Measurements from ENCODE around the gene C11orf68.

C11orf68 gene

DNA sequence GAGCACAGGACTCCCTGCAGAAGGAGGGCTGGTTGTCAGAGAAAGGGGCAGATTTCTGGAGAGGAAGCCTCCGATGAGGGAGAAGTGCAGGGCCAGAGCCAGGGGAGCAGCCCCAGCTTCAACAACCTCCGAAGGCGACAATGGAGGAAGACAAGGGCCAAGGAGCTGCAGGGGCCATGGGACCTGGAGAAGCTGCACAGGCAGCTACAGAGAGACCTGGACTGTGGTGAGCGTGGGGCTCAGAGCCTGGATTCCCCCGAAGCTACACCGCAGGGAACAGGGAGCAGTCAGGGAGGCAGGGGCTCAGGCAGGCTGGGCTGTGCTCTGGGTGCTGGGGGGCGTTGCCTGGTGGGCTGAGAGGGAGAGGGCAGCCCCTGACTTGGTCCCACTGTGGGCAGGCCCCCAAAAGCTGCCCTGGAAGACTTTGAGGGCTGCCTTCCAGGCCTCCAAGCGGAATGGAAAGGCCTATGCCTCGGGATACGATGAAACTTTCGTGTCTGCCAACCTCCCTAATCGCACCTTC, 28.8 kb upstream of the C11orf68 start:
- no peak overlapping the region for H3K4me3 ChIP-seq (replicated peaks; ENCODE audit: low read depth, low read length)
- DNase-seq (ENCODE audit: low read depth), result no peak
- TF ChIP-seq, protein P1, sequence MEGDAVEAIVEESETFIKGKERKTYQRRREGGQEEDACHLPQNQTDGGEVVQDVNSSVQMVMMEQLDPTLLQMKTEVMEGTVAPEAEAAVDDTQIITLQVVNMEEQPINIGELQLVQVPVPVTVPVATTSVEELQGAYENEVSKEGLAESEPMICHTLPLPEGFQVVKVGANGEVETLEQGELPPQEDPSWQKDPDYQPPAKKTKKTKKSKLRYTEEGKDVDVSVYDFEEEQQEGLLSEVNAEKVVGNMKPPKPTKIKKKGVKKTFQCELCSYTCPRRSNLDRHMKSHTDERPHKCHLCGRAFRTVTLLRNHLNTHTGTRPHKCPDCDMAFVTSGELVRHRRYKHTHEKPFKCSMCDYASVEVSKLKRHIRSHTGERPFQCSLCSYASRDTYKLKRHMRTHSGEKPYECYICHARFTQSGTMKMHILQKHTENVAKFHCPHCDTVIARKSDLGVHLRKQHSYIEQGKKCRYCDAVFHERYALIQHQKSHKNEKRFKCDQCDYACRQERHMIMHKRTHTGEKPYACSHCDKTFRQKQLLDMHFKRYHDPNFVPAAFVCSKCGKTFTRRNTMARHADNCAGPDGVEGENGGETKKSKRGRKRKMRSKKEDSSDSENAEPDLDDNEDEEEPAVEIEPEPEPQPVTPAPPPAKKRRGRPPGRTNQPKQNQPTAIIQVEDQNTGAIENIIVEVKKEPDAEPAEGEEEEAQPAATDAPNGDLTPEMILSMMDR (IDR thresholded peaks at IDR 0.05; ENCODE audit: low read length, missing control alignments), result no peak

GRCh38 chr11:65947133-65947532, 28.3 kb upstream of the C11orf68 start:
- DNase-seq (ENCODE audit: low read depth), result no peak
- no peak overlapping the region for H3K4me3 ChIP-seq (replicated peaks; ENCODE audit: low read depth, low read length)
- TF ChIP-seq, protein P1 (IDR thresholded peaks at IDR 0.05; ENCODE audit: low read length, missing control alignments), result no peak

DNA sequence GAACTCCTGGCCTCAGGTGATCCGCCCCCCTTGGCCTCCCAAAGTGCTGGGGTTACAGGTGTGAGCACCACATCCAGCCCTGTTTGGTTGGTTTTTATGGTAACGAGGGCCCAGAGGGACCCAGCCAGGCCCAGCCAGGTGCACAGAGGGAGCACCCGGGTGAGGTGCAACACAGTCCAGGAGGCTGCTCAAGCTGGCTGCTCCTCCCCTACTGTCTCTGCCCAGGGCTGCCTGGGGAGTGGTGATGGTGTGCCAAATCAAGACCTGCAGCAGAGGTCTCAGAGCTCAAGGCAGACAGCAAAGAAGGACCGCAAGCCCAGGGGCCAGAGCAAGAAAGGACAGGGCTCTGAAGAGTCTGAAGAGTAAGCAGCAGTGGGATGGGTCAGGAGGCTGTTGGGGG, 27.8 kb upstream of the C11orf68 start:
- TF ChIP-seq, protein P1 (IDR thresholded peaks at IDR 0.05; ENCODE audit: low read length, missing control alignments), result no peak
- DNase-seq (ENCODE audit: low read depth), result no peak
- no peak overlapping the region for H3K4me3 ChIP-seq (replicated peaks; ENCODE audit: low read depth, low read length)

DNA sequence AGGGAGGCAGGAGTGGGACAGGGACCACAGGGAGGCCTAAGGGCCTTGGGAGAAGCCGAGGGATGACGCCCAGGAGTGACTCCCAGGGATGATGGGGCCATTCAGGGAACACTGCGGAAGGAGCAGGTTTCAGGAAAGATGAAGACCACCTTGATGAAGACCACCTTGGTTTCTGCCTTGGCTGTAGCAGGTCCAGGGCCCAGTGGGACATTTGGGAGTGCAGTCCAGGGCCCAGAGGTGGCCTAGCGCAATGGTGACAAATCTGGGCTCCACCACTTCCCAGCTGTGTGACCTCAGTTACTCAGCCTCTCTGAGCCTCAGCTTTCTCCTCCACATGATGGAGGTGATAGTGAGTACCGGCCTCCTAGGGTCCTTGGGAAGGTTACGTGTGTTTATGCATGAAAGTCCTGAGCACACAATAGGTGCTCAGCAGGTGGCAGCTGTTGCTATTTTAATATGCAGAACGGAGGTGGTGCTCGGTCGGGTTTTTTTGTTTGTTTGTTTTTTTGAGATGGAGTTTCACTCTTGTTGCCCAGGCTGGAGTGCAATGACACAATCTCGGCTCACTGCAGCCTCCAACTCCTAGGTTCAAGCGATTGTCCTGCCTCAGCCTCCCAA, 27.2 kb upstream of the C11orf68 start:
- TF ChIP-seq, protein P1 (IDR thresholded peaks at IDR 0.05; ENCODE audit: low read length, missing control alignments), result no peak
- H3K4me3 ChIP-seq (replicated peaks; ENCODE audit: low read depth, low read length), result no peak overlapping the region

GRCh38 chr11:65945430-65945911, 26.6 kb upstream of the C11orf68 start, which contains the start of gene TSGA10IP:
TSS of gene TSGA10IP (plus strand) at chr11:65945480. CDS start at chr11:65945676, 196 bp downstream.
- TF ChIP-seq, protein P1 (IDR thresholded peaks at IDR 0.05; ENCODE audit: low read length, missing control alignments), result no peak
- no peak within 1 kb of the TSS for H3K4me3 ChIP-seq (replicated peaks; ENCODE audit: low read depth, low read length)
- no peak for DNase-seq (ENCODE audit: low read depth)

More for the DNA sequence above, 27.2 kb upstream of the C11orf68 start:
- DNase-seq (ENCODE audit: low read depth), result no peak

- TF ChIP-seq, protein P1 (IDR thresholded peaks at IDR 0.05; ENCODE audit: low read length, missing control alignments), result no peak
- no peak for DNase-seq (ENCODE audit: low read depth)
- no peak overlapping the region for H3K4me3 ChIP-seq (replicated peaks; ENCODE audit: low read depth, low read length)
Measured at GRCh38 chr11:65944767-65945166, 25.9 kb upstream of the C11orf68 start.

- no peak overlapping the region for H3K4me3 ChIP-seq (replicated peaks; ENCODE audit: low read depth, low read length)
- TF ChIP-seq, protein P1 (IDR thresholded peaks at IDR 0.05; ENCODE audit: low read length, missing control alignments), result no peak
- DNase-seq (ENCODE audit: low read depth), result no peak
Measured at GRCh38 chr11:65944191-65944590, 25.3 kb upstream of the C11orf68 start.
